Bone marrow (tissue), 2 donors: Measurements from ENCODE around the gene RBKS.
"Not testable (repeated sequence)": the region's sequence is repeated elsewhere in the genome, so short reads cannot be mapped to it uniquely, and the experiment has no call there.

Source experiments
- DNase-seq, 2 donors: peaks; one replicate each; lab custom pipeline; 2025; lab: John Stamatoyannopoulos, UW

The RBKS gene

GRCh38 chr2:27762951-27763906, 127.0 kb downstream of the RBKS start:
- DNase-seq = no peak

GRCh38 chr2:27756544-27757498, 133.4 kb downstream of the RBKS start:
- DNase-seq = peak in 1 of 2 donors; percentile 43

GRCh38 chr2:27756091-27756490, 134.1 kb downstream of the RBKS start:
- no peak for DNase-seq

- no peak for DNase-seq
Measured at GRCh38 chr2:27754831-27755230, 135.4 kb downstream of the RBKS start.

GRCh38 chr2:27754138-27754588, 136.0 kb downstream of the RBKS start:
- DNase-seq = peak; percentile 48 to 61

- no peak for DNase-seq
Measured at GRCh38 chr2:27752551-27753237, 137.5 kb downstream of the RBKS start.

- no peak for DNase-seq
Measured at GRCh38 chr2:27751377-27751776, 138.8 kb downstream of the RBKS start.

GRCh38 chr2:27748803-27749554, 141.2 kb downstream of the RBKS start:
- not testable (repeated sequence) for DNase-seq

- no peak for DNase-seq
Measured at GRCh38 chr2:27747827-27748352, 142.3 kb downstream of the RBKS start.

- no peak for DNase-seq
Measured at GRCh38 chr2:27746325-27746724, 143.9 kb downstream of the RBKS start.

GRCh38 chr2:27745494-27745893, 144.7 kb downstream of the RBKS start:
- not testable (repeated sequence) for DNase-seq

- DNase-seq = no peak
Measured at GRCh38 chr2:27742571-27742970, 147.6 kb downstream of the RBKS start.

GRCh38 chr2:27741673-27742072, 148.5 kb downstream of the RBKS start:
- DNase-seq = no peak

GRCh38 chr2:27739058-27739373, 151.2 kb downstream of the RBKS start:
- DNase-seq = no peak

GRCh38 chr2:27738349-27739057, 151.7 kb downstream of the RBKS start:
- no peak for DNase-seq

GRCh38 chr2:27737676-27738348, 152.4 kb downstream of the RBKS start:
- DNase-seq = no peak

- no peak for DNase-seq
Measured at GRCh38 chr2:27736890-27737204, 153.3 kb downstream of the RBKS start.

GRCh38 chr2:27736031-27736889, 153.9 kb downstream of the RBKS start:
- no peak for DNase-seq
